HG02852 (cell line): ENCODE data around the gene MTARC2.
"Not testable (repeated sequence)": the region's sequence is repeated elsewhere in the genome, so short reads cannot be mapped to it uniquely, and the experiment has no call there.

Source experiments
- ATAC-seq: cut with Tn5 transposase; IDR thresholded peaks from one replicate; pipeline ENCODE4 v1.9.1; 2021; ENCODE audit warnings: mild to moderate bottlenecking, moderate library complexity; ENCODE audit not compliant: unreplicated experiment

The MTARC2 gene

DNA sequence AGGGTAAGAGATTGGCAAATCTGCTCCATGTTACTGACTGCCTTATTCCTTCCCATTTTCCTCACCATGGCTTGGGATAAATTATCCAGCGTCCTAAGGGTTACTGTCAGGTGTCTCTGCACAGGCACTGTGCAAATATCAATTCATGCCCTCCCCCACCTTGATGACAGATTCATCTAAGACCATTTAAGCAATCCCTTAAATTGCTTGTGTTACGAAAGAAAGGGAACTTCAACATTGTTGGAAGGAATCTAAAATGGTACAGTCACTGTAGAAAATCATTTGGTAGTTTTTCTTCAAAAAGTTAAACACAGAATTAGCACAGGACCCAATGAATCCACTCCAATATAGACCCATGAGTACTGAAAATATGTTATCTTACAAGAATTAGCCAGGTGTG, 17.6 kb upstream of the MTARC2 start:
- ATAC-seq = no peak

DNA sequence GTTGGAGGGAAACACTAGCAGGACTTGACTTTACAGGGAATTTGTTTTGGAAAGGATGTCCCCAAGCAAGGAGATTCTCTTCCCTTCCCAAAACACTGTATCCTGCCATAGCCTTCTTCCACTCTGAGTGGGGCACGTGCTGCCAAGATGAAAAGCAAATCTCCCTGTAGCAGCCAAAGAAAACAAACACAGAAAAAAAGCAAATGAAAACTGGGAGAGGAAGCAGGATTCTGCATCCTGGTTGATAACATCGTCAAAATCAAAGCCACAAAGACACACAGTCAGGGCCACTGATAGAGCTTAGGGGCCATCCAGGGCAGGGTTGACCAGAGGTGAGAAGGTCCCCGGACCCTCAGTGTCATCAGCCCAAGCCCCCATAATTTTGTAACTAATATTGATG, 16.0 kb upstream of the MTARC2 start:
- no peak for ATAC-seq

DNA sequence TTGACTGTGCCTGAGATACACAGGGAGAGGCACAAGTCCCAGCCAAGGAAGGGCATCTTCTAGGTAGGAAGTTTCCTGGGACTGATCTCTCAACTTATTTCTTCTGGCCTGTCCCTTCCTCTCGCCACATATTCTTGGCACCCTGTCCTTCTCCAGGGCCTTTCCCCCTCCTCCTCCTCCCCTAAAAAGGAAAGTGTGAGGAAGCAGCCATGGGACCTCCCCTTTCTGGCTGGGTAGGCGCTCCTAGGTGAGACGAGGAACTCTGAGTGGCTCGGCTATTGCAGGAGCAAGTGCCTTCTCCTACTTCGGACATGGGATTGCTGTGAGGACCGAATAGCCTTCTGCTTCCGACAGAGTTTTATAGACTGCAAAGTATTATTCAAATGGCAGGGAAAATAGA, 15.5 kb upstream of the MTARC2 start:
- ATAC-seq = peak; percentile 12

DNA sequence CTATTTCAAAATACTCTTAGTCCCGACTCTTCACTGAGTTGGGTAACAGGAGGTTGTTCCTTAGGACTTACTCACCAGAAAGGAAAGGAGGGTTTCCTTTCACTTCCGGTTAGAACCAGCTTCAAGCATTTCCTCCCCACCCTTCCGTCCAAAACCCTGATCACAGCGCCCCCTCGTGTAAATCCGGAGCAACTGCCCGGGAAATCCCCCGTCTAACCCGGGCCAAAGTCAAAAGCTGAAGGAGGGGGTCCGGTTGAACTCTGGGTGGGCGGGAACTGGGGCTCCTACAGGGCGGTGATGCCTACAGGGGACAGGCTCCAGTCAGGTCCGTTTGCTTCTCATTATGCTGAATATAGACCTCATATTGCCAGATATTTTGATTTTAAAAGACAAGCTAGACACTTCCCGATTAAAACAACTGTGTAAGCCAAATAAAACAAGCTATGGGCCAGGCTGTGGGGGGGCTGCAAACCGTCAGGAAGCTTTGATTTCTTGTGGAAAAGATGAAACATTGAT, 15.0 kb upstream of the MTARC2 start:
- peak; percentile 92 for ATAC-seq

DNA sequence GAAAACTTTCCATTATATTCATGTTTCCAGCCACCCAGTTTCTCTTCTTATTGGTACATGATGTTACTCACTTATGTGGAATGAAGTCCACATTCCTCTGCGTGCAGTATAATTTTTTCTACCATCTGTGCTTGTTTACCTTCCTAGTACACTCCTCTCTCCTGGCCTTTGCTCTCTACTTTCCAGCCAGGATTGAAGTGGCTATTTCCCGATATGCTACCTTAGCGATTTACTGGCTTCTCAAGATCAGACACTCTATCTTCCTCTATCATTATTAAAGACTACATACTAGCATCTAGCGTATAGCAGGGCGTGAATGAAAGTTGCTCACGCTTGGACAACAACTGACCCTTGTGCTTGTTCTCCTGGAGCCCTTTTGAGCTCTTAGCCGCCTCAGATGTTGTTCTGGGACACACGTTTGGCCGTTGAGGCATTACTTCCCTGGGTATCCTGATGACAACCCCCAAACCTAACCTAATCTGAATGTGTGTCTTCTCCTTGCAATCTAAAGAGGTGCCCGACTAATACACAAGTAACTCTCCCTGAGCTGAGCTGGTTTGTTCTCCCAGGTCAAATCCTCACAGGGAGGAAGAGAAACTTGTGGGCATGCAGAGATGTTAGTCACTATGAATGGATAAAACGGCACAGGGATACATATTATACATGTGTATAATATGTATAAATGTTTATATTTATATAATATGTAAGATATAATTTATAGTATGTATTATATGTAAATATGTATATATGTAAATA, 13.4 kb upstream of the MTARC2 start:
- ATAC-seq = no peak

DNA sequence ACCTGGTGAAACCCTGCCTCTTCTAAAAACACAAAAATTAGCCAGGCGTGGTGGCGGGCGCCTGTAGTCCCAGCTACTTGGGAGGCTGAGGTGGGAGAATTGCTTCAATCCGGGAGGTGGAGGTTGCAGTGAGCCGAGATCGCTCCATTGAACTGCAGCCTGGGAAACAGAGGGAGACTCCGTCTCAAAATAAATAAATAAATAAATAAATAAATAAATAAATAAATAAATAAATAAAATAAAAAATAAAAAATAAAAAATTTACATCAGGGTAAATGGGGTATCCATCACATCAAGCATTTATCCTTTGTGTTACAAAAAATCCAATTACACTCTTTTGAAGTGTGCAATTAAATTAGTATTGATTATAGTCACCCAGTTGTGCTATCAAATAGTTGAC, 11.8 kb upstream of the MTARC2 start:
- ATAC-seq = not testable (repeated sequence)

DNA sequence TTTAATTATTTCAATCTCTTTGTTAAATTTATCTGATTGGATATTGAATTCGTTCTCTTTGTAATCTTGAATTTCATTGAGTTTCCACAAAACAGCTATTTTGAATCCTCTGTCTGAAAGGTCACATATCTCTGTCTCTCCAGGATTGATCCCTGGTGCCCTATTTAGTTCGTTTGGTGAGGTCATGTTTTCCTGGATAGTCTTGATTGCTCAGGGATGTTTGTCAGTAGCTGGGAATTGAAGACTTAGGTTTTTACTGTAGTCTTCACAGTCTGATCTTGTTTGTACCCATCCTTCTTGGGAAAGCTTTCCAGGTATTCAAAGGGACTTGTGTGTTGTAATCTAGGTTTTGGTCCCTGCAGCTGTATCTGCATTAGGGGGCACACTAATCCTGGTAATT, 6.8 kb upstream of the MTARC2 start:
- no peak for ATAC-seq

DNA sequence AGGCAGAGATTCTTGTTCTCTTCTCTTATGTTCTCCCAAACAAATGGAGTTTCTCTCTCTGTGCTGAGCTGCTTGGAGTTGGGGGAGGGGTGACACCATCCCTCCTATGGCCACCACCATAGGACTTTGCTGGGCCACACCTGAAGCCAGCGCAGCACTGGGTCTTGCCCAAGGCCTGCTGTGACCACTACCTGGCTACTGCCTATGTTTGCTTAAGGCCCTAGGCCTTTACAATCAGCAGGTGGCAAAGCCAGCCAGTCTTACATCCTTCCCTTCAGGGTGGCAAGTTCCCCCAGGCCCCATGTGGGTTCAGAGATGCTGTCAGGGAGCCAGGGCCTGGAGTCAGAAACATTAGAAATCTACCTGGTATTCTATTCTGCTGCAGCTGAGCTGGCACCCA, 6.3 kb upstream of the MTARC2 start:
- ATAC-seq = no peak

DNA sequence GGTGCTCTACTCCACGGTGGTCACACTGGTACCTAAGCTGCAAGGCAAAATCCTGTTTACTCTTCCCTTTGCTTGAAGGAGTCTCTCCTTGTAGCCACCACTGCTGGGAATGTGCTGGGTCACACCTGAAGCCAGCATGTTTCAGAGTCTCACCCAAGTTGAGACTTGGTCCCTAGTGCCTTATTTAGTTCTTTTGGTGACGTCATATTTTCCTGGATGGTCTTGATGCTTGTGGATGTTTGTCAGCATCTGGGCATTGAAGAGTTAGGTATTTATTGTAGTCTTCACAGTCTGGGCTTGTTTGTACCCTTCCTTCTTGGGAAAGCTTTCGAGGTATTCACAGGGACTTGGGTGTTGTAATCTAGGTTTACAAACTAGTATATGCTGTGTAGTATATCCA, 5.6 kb upstream of the MTARC2 start:
- ATAC-seq = no peak

- no peak for ATAC-seq
Observed at GRCh38 chr1:220746851-220747250, 1.3 kb upstream of the MTARC2 start.

DNA sequence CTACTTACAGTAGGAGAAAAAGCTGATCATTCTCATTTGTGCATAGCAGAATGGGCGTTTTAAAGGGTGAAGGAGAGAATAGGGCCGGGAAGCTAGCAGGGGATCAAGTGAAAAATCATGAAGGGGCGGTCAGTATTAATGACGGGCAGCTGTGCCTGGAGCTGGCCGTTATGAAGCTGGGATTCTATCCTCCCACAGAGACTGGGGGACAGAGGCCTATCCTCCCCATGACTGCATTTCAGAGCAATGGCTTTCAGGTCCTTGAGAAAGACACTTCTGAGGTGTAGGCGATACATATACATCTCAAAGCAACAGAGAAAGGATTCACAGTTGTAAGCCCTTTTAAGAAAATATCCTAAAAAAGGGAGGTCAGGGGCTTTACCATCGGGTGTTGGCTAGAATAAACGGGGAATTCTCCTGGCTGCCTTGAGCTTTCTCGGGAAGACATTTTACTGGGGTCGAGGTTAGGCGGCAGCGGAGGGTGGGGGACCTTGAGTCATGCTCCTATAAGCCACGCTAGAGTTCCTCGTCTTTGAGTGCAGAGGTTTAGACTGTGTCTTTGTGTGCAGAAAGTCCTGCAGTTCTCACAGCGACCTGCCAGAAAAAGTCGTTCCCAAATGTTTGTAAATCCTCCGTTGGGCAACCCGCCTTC, 559 bp upstream of the MTARC2 start:
- ATAC-seq = peak; percentile 25

GRCh38 chr1:220748936-220749335, 814 bp downstream of the MTARC2 start:
- no peak for ATAC-seq

- ATAC-seq = no peak
Observed at GRCh38 chr1:220750131-220750515, 2.0 kb downstream of the MTARC2 start.

DNA sequence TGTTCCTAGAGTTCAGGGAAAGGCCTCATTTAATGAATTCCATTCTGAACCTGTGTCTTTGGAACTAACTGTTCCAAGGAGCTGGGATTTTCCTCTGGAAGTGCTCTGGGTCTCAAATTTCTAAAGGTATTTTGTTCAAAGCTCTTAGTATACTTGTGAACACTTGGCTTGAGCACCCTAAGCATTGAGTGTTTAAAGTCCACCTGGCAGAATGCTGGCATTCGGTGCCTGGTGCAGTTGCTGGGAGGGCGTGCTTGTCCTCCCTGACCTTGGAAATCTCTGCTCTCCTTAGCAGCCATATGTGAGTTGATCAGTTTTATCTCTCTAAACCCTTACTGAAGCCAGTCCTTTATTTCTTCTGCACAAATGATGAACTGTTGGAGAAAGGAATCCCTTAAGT, 3.0 kb downstream of the MTARC2 start:
- ATAC-seq = no peak

- no peak for ATAC-seq
Observed at GRCh38 chr1:220754212-220754917, 6.2 kb downstream of the MTARC2 start.

GRCh38 chr1:220754918-220755295, 6.8 kb downstream of the MTARC2 start:
- ATAC-seq = no peak

- ATAC-seq = no peak
Observed at GRCh38 chr1:220755309-220755708, 7.2 kb downstream of the MTARC2 start.

GRCh38 chr1:220757441-220757840, 9.3 kb downstream of the MTARC2 start:
- ATAC-seq = no peak

DNA sequence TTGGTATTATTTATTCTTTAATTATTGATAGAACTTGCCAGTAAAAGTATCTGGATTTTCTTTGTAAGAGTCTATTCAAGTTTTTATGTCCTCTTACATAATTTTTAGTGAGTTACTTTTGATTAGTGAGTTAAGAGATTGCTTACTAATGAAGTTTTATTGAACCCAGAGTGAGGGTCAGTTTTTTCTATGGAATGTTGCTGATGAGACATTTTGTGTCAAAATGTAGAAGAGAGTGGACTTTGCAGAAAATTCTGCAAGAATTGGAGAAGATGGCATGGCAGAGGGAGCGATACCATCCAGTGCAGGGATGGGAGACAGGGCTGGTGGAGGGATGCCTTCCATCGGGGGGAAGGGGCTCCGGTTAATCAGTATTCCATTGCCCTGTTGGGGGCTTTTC, 11.0 kb downstream of the MTARC2 start:
- no peak for ATAC-seq

GRCh38 chr1:220761688-220762427, 13.7 kb downstream of the MTARC2 start:
- no peak for ATAC-seq

DNA sequence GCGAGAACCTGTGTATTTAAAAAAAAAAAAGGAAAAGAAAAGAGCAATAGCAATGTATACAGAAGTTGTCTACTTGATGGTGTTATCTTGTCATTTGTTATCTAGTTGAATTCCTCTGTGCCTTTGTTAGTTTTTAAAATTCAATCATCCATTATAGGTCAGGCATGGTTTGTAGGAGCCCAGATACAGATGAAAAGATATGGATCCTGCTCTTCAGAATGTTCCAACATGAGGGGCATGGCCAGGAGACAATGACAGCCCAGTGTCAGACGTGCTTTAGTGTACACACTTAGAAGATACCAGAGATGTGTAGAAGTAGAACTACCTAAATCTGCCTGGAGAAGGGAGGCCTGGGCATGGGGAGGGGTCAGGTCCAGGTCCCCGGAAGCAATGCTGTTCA, 16.6 kb downstream of the MTARC2 start:
- ATAC-seq = no peak
